IMR-90 (cell line): ENCODE results near the gene CCL23.
"Not testable (repeated sequence)": the region's sequence is repeated elsewhere in the genome, so short reads cannot be mapped to it uniquely, and the experiment has no call there.

Experiments
- CHD1 ChIP-seq: IDR thresholded peaks from 2 replicates; pipeline ENCODE4 v1.6.1; 2012; ENCODE audit warnings: low read depth, low read length, improper control_type of control experiment
- CTCF ChIP-seq: conservative IDR thresholded peaks from 2 replicates; pipeline ENCODE4 v1.5.1; 2012; ENCODE audit warnings: mild to moderate bottlenecking, low read depth, low read length, improper control_type of control experiment
- FOS ChIP-seq: fragments of 150-350 bp; IDR thresholded peaks from 2 replicates; pipeline ENCODE4 v1.6.1; 2016; ENCODE audit warnings: low read depth, low read length
- MXI1 ChIP-seq: IDR thresholded peaks from 2 replicates; pipeline ENCODE4 v1.6.1; 2012; ENCODE audit warnings: low read depth, mild to moderate bottlenecking, low read length, moderate library complexity, borderline replicate concordance
- RAD21 ChIP-seq: IDR thresholded peaks from 2 replicates; pipeline ENCODE4 v1.6.1; 2012; ENCODE audit warnings: low read length, improper control_type of control experiment

DNA sequence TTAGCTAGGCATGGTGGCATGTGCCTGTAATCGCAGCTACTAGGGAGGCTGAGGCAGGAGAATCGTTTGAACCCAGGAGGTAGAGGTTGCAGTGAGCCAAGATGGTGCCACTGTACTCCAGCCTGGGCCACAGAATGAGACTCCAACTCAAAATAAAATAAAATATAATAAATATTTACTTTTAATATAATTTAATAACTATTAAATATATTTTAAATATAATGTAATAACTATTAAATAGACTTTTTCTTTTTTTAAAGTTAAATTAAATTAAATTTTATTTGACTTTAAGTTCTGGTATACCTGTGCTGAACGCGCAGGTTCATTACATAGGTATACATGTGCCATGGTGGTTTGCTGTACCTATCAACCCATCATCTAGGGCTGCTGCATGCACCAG lies 1.9 kb downstream of the CCL23 start:
- TF ChIP-seq RAD21, CHD1, FOS, CTCF, MXI1: not testable (repeated sequence)
